DND-41 (cell line): ENCODE results near the gene TXLNB.
A peak's percentile ranks its signal among the peaks of the same experiment; 100 is the strongest.

ENCODE experiments used
- ATAC-seq: fragments of 200-7000 bp; cut with Tn5 transposase; 3 replicates; pipeline ENCODE4 v1.9.1; 2021; ENCODE audit warnings: low read depth; ENCODE audit not compliant: insufficient read depth
- DNase-seq: peaks from one replicate; pipeline ENCODE4 v3.0.0-alpha.2; 2020
- H2AFZ ChIP-seq: 2 replicates; pipeline ENCODE4 v1.6.0; 2012; ENCODE audit warnings: low read depth, low read length
- H3K27ac ChIP-seq: 2 replicates; pipeline ENCODE4 v1.5.1; 2012; ENCODE audit warnings: low read length, inconsistent platforms
- H3K27me3 ChIP-seq: fragments of 200-600 bp; sonication (generic); 2 replicates; pipeline ENCODE4 v1.6.0; 2012; ENCODE audit warnings: low read length, mild to moderate bottlenecking, inconsistent platforms; ENCODE audit not compliant: insufficient read depth, poor library complexity
- H3K36me3 ChIP-seq: 2 replicates; pipeline ENCODE4 v1.5.1; 2012; ENCODE audit warnings: low read length, inconsistent platforms; ENCODE audit not compliant: insufficient read depth
- H3K4me1 ChIP-seq: 2 replicates; pipeline ENCODE4 v1.5.1; 2012; ENCODE audit warnings: mild to moderate bottlenecking, low read length; ENCODE audit not compliant: insufficient read depth
- H3K4me2 ChIP-seq: 2 replicates; pipeline ENCODE4 v1.6.0; 2012; ENCODE audit warnings: mild to moderate bottlenecking, moderate library complexity, low read length, inconsistent platforms; ENCODE audit not compliant: insufficient read depth
- H3K4me3 ChIP-seq, 2 experiments: fragments of 200-600 bp in 1 of 2; shearing (Covaris generic) in 1 of 2; 2 replicates each; pipeline ENCODE4 v1.5.1; 2012 to 2016; ENCODE audit warnings: inconsistent platforms in 2 of 2, low read length in 2 of 2, mild to moderate bottlenecking in 2 of 2, low read depth in 1 of 2, moderate library complexity in 1 of 2
- H3K79me2 ChIP-seq: 2 replicates; pipeline ENCODE4 v1.6.0; 2012; ENCODE audit warnings: low read length, inconsistent platforms; ENCODE audit not compliant: insufficient read depth
- H3K9ac ChIP-seq: 2 replicates; pipeline ENCODE4 v1.6.0; 2012; ENCODE audit warnings: low read depth, mild to moderate bottlenecking, inconsistent platforms, low read length, moderate library complexity
- H3K9me3 ChIP-seq: 2 replicates; pipeline ENCODE4 v1.5.1; 2012; ENCODE audit warnings: low read length, moderate library complexity, mild to moderate bottlenecking, inconsistent platforms; ENCODE audit not compliant: insufficient read depth, severe bottlenecking
- H4K20me1 ChIP-seq: 2 replicates; pipeline ENCODE4 v1.6.0; 2012; ENCODE audit warnings: low read length; ENCODE audit not compliant: insufficient read depth
- EZH2 ChIP-seq: IDR thresholded peaks from 3 replicates; pipeline ENCODE4 v1.6.1; 2012; ENCODE audit warnings: borderline replicate concordance, low read depth, mild to moderate bottlenecking, moderate library complexity, low read length, inconsistent platforms; ENCODE audit not compliant: severe bottlenecking
- TF ChIP-seq, protein P1 (sequence below): IDR thresholded peaks from 2 replicates; pipeline ENCODE4 v1.5.1; 2012; ENCODE audit warnings: borderline replicate concordance, low read length, moderate library complexity, mild to moderate bottlenecking; ENCODE audit not compliant: poor library complexity, severe bottlenecking; ENCODE audit errors: extremely low read depth

TXLNB gene

DNA sequence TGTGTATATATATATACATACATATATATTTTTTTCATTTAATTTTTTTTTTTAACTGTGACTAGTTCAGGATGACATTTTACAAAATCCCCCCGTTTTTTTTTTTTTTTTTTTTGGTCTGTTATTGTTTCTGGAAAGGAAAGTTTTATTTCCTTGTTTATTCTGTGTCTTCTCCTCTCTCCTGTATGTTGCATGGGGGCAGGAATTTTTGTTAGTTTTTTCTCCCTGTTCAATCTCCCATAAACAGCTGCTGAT is 32.4 kb upstream of the TXLNB start:
- peak overlapping the region; percentile 69 for H3K27ac ChIP-seq
- H3K36me3 ChIP-seq, result no peaks in the 10 kb centered on the region
- no peaks in the 10 kb centered on the region for H3K27me3 ChIP-seq
- H4K20me1 ChIP-seq, result no peaks in the 10 kb centered on the region
- no peaks in the 10 kb centered on the region for H3K79me2 ChIP-seq
- no peaks in the 10 kb centered on the region for H3K9me3 ChIP-seq
- ATAC-seq (no peak), DNase-seq (no peak)
- peak overlapping the region; percentile 14 for H3K9ac ChIP-seq
- H3K4me2 ChIP-seq, result peak overlapping the region; percentile 44; the same call in 1 of the 2 replicates
- H3K4me1 ChIP-seq, result peaks cover 41% of the 10 kb centered on the region
- H3K4me3 ChIP-seq, result no peak overlapping the region
- no peak overlapping the region for H2AFZ ChIP-seq
- no peak for TF ChIP-seq EZH2
- TF ChIP-seq, protein P1, sequence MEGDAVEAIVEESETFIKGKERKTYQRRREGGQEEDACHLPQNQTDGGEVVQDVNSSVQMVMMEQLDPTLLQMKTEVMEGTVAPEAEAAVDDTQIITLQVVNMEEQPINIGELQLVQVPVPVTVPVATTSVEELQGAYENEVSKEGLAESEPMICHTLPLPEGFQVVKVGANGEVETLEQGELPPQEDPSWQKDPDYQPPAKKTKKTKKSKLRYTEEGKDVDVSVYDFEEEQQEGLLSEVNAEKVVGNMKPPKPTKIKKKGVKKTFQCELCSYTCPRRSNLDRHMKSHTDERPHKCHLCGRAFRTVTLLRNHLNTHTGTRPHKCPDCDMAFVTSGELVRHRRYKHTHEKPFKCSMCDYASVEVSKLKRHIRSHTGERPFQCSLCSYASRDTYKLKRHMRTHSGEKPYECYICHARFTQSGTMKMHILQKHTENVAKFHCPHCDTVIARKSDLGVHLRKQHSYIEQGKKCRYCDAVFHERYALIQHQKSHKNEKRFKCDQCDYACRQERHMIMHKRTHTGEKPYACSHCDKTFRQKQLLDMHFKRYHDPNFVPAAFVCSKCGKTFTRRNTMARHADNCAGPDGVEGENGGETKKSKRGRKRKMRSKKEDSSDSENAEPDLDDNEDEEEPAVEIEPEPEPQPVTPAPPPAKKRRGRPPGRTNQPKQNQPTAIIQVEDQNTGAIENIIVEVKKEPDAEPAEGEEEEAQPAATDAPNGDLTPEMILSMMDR, result no peak

DNA sequence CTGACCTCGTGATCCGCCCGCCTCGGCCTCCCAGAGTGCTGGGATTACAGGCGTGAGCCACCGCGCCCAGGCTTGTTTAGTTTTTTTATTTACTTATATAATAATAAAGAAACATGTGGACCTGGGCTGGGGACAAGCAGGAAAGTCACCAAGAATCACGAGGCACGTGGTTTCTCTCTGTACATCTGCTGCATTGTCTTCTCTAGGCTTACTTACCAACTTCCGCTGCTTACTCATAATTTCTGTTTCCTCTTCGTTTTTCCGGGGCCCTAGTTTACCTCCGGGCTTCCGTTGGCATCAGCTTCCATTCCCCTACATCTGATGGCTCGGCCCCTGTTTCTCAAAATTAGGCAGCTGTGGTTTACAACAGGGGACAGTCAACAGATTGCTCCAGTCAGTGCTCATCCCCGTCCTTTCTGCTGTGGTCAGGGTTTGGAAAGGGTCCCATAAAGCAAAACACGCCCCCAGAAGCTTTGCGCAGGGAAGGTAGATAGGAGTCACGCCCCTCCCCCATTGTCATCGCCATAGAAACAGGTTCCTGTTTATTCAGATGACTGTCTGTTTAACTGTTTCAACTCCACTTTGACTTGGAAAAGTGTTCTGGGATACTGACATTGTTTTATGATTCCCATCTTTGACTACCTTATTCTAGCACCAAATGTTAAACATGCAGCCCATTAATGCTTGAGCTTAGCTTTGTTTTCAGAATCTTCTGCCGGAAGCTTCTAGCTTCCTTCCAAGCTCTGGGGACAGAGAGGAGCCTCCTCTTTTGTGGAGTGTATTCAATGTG is 31.9 kb upstream of the TXLNB start:
- DNase-seq (peak; percentile 85), ATAC-seq (peak; percentile 79)
- H3K4me1 ChIP-seq, result peaks cover 41% of the 10 kb centered on the region
- no peaks in the 10 kb centered on the region for H3K79me2 ChIP-seq
- peak overlapping the region; percentile 16 for H2AFZ ChIP-seq
- H3K9me3 ChIP-seq, result no peaks in the 10 kb centered on the region
- no peaks in the 10 kb centered on the region for H3K27me3 ChIP-seq
- H3K4me2 ChIP-seq, result peak overlapping the region; percentile 44
- H3K9ac ChIP-seq, result peak overlapping the region; percentile 14
- peak overlapping the region in 1 of 2 experiments; percentile 22; a peak in 2 of 4 replicates for H3K4me3 ChIP-seq
- no peaks in the 10 kb centered on the region for H3K36me3 ChIP-seq
- H3K27ac ChIP-seq, result peak overlapping the region; percentile 69
- no peak for TF ChIP-seq EZH2
- TF ChIP-seq, protein P1, result no peak
- H4K20me1 ChIP-seq, result no peaks in the 10 kb centered on the region

DNA sequence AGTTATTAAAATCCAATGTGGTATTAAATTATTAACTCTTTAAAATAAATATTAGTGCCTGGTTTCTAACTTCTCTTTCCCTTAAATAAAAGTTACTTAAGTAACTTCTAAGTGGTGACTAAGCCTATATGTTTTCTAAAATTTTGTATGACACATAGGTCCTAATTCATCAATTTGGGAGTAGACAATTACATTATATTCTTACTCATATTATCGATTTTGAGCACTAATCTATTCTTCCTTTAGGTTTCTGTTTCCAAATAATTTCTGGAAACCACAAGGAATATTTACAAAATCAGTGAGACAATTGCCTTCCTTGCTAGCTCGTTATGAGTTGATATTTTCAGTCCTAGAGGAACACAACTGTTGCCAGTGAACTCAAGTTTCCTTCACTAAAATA is 28.3 kb upstream of the TXLNB start:
- DNase-seq (no peak), ATAC-seq (no peak)
- no peak for TF ChIP-seq EZH2
- TF ChIP-seq, protein P1, result no peak
- H3K9me3 ChIP-seq, result no peaks in the 10 kb centered on the region
- no peaks in the 10 kb centered on the region for H3K79me2 ChIP-seq
- H3K27me3 ChIP-seq, result no peaks in the 10 kb centered on the region
- H3K4me3 ChIP-seq, result no peak overlapping the region
- no peak overlapping the region for H2AFZ ChIP-seq
- H3K9ac ChIP-seq, result no peak overlapping the region
- H4K20me1 ChIP-seq, result no peaks in the 10 kb centered on the region
- H3K27ac ChIP-seq, result no peak overlapping the region
- H3K4me1 ChIP-seq, result peaks cover 25% of the 10 kb centered on the region
- H3K36me3 ChIP-seq, result no peaks in the 10 kb centered on the region
- no peak overlapping the region for H3K4me2 ChIP-seq
